ENCODE measurements around the gene MRPL40. TPM values are rescaled to one million over a fixed set of nuclear protein-coding genes. Genes with fewer than 3 reads are reported as not detected.

Gene MRPL40
- polyA plus RNA-seq, 4 donors, result 25.2 to 33.5 (median 28.9) TPM

DNA sequence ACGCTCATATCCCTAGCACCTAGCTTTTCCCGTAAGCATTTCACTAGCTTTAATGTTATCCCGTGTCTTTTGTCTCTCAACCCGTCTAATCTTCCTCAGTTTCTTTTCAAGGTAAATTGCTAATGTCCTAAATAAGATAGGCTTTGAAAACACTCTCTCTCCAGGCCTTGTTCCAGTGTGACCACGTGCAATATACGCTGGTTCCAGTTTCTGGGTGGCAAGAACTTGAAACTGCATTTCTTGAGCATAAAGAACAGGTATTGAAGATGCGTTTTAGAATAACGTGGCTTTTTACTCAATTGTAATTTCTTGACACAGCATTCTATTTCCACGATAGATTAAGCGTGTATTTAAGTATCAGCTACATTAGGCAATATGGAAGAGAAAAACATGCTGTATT, 48.4 kb downstream of the MRPL40 start:
- Histone ChIP-seq H3K4me3 (ENCODE audit: low read depth in 1 of 3, low read length in 3 of 3) (no peak overlapping the region), H3K27me3 (ENCODE audit: control insufficient read depth in 3 of 3, insufficient read depth in 3 of 3, low read length in 3 of 3) (no peaks in the 10 kb centered on the region), H3K4me1 (ENCODE audit: control insufficient read depth in 3 of 3, insufficient read depth in 2 of 3, low read depth in 1 of 3, low read length in 2 of 3) (peaks cover 0 to 6% (median 0%) of the 10 kb centered on the region in 3 donors), H3K27ac (ENCODE audit: low read depth in 1 of 3, low read length in 2 of 3) (no peak overlapping the region), H3K9me3 (ENCODE audit: control insufficient read depth in 2 of 2, insufficient read depth in 1 of 2, low read depth in 1 of 2, low read length in 1 of 2) (no peaks in the 10 kb centered on the region), H3K36me3 (ENCODE audit: control insufficient read depth in 3 of 3, insufficient read depth in 2 of 3, low read depth in 1 of 3, low read length in 3 of 3) (peaks cover 2 to 12% (median 2%) of the 10 kb centered on the region in 3 donors)
- FAIRE-seq, result no peak
- WGBS, 3 donors, result 57 to 71% (median 58%) methylated on average over 10 of the region's 10 CpGs
- no peak for DNase-seq

DNA sequence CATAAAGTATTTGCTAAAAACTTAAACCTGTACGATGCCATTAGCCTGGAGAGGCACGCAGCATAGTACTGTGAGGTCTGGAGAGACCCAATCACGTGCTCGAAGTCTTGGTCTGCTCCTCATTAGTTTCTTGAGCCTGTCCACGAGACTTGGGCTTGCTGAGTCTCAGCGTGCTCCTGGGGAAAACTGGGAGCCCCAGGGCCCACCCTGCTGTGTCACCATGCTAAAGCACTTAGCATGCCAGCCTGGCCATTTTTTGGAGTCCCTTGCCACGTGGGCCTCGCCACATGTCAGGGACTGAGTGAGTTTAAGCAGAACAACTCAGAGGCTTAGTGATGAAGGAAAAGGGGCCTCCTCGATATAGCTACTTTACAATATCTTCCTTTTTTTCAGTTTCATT, 50.0 kb downstream of the MRPL40 start:
- no peak for FAIRE-seq
- WGBS, 3 donors, result 91 to 95% (median 94%) methylated on average over 9 of the region's 9 CpGs

GRCh38 chr22:19483481-19484244, 51.3 kb downstream of the MRPL40 start:
- 82 to 89% (median 87%) methylated on average over 8 of the region's 8 CpGs for WGBS, 3 donors
- no peak for FAIRE-seq
- peaks cover 0 to 2% (median 0%) of the 10 kb centered on the region in 3 donors for H3K4me1 ChIP-seq (ENCODE audit: control insufficient read depth in 3 of 3, insufficient read depth in 2 of 3, low read depth in 1 of 3, low read length in 2 of 3)

More for the DNA sequence above, 50.0 kb downstream of the MRPL40 start:
- H3K4me3 ChIP-seq (ENCODE audit: low read depth in 1 of 3, low read length in 3 of 3), result no peak overlapping the region
- peaks cover 0 to 6% (median 0%) of the 10 kb centered on the region in 3 donors for H3K4me1 ChIP-seq (ENCODE audit: control insufficient read depth in 3 of 3, insufficient read depth in 2 of 3, low read depth in 1 of 3, low read length in 2 of 3)
- H3K27me3 ChIP-seq (ENCODE audit: control insufficient read depth in 3 of 3, insufficient read depth in 3 of 3, low read length in 3 of 3), result no peaks in the 10 kb centered on the region
- H3K9me3 ChIP-seq (ENCODE audit: control insufficient read depth in 2 of 2, insufficient read depth in 1 of 2, low read depth in 1 of 2, low read length in 1 of 2), result no peaks in the 10 kb centered on the region
- no peak overlapping the region for H3K27ac ChIP-seq (ENCODE audit: low read depth in 1 of 3, low read length in 2 of 3)
- no peak for DNase-seq
- H3K36me3 ChIP-seq (ENCODE audit: control insufficient read depth in 3 of 3, insufficient read depth in 2 of 3, low read depth in 1 of 3, low read length in 3 of 3), result peaks cover 0 to 11% (median 2%) of the 10 kb centered on the region in 3 donors

More at GRCh38 chr22:19483481-19484244, 51.3 kb downstream of the MRPL40 start:
- H3K27me3 ChIP-seq (ENCODE audit: control insufficient read depth in 3 of 3, insufficient read depth in 3 of 3, low read length in 3 of 3), result no peaks in the 10 kb centered on the region
- H3K27ac ChIP-seq (ENCODE audit: low read depth in 1 of 3, low read length in 2 of 3), result no peak overlapping the region
- H3K9me3 ChIP-seq (ENCODE audit: control insufficient read depth in 2 of 2, insufficient read depth in 1 of 2, low read depth in 1 of 2, low read length in 1 of 2), result no peaks in the 10 kb centered on the region
- peaks cover 0 to 11% (median 2%) of the 10 kb centered on the region in 3 donors for H3K36me3 ChIP-seq (ENCODE audit: control insufficient read depth in 3 of 3, insufficient read depth in 2 of 3, low read depth in 1 of 3, low read length in 3 of 3)
- H3K4me3 ChIP-seq (ENCODE audit: low read depth in 1 of 3, low read length in 3 of 3), result no peak overlapping the region
- DNase-seq, result no peak

Other genes starting within 250 kb of the MRPL40 start
- 1 to 10 TPM in 2 of 4 donors, under 1 TPM in 2; 0.67 to 1.5 (median 0.95) TPM for gene CLTCL1, start 140.8 kb upstream of the MRPL40 start, polyA plus RNA-seq
- gene HIRA, start 812 bp upstream of the MRPL40 start, polyA plus RNA-seq, result 10 to 100 TPM; 15.7 to 29.3 (median 21.3) TPM
- 10 to 100 TPM; 28.6 to 32.2 (median 29.4) TPM for gene C22orf39, start 15.2 kb downstream of the MRPL40 start, polyA plus RNA-seq
- gene UFD1, start 46.6 kb downstream of the MRPL40 start, polyA plus RNA-seq, result 100 to 1,000 TPM in 1 of 4 donors, 10 to 100 TPM in 3; 46.0 to 112 (median 81.4) TPM
- gene CDC45, start 47.4 kb downstream of the MRPL40 start, polyA plus RNA-seq, result 10 to 100 TPM in 1 of 4 donors, 1 to 10 TPM in 3; 2.2 to 13.8 (median 5.6) TPM
- gene CLDN5, start 91.9 kb downstream of the MRPL40 start, polyA plus RNA-seq, result 100 to 1,000 TPM in 1 of 4 donors, 10 to 100 TPM in 1, 1 to 10 TPM in 2; 3.1 to 184 (median 10.4) TPM

Data from small intestine (tissue), 7 donors.